IMR-90 (cell line): ENCODE measurements around the gene PEX14. TPM values are rescaled to one million over a fixed set of nuclear protein-coding genes. Genes with fewer than 3 reads are reported as not detected.

Experiments
- ATAC-seq: fragments of 200-7000 bp; cut with Tn5 transposase; 2 replicates; pipeline ENCODE4 v1.9.1; 2020; ENCODE audit warnings: low read depth, mild to moderate bottlenecking, moderate library complexity
- BruUV-seq: library from RNA; stranded (reverse); fragments of 400-500 nt; replicated peaks from 2 replicates; lab custom pipeline; 2021; lab: Mats Ljungman, UMichigan
- CTCF ChIA-PET: fragments of 300-600 bp; formaldehyde crosslinking; extraction: SDS; loops from one replicate; lab custom pipeline; 2021; ENCODE audit warnings: antibody characterized with exemption; lab: Yijun Ruan, JAX
- POLR2A ChIA-PET: fragments of 300-600 bp; sonication (Branson Sonifier 250); formaldehyde crosslinking; loops from one replicate; lab custom pipeline; 2022; ENCODE audit warnings: antibody characterized with exemption; ENCODE audit not compliant: unreplicated experiment; lab: Charles Lee
- DNase-seq: peaks from one replicate; pipeline ENCODE4 v3.0.0; 2013
- H2AFZ ChIP-seq: replicated peaks from 2 replicates; pipeline ENCODE3; 2013; ENCODE audit warnings: low read length, mild to moderate bottlenecking; ENCODE audit not compliant: poor library complexity
- H2AK5ac ChIP-seq: 2 replicates; pipeline ENCODE4 v1.6.1; 2013; ENCODE audit warnings: low read depth, low read length, inconsistent platforms
- H2AK9ac ChIP-seq: replicated peaks from 2 replicates; pipeline ENCODE3; 2013; ENCODE audit warnings: mild to moderate bottlenecking, low read depth, low read length, moderate library complexity; ENCODE audit not compliant: poor library complexity
- H2BK120ac ChIP-seq: 2 replicates; pipeline ENCODE4 v1.6.1; 2013; ENCODE audit warnings: low read depth, low read length, inconsistent platforms
- H2BK15ac ChIP-seq: 3 replicates; pipeline ENCODE4 v1.6.1; 2013; ENCODE audit warnings: low read depth, low read length, inconsistent platforms
- H2BK20ac ChIP-seq: 2 replicates; pipeline ENCODE4 v1.6.1; 2013; ENCODE audit warnings: low read depth, mild to moderate bottlenecking, inconsistent platforms, low read length, moderate library complexity
- H2BK5ac ChIP-seq: 2 replicates; pipeline ENCODE4 v1.6.1; 2013; ENCODE audit warnings: mild to moderate bottlenecking, low read depth, low read length, inconsistent platforms; ENCODE audit not compliant: poor library complexity, severe bottlenecking
- H3K14ac ChIP-seq: replicated peaks from 2 replicates; pipeline ENCODE4 v1.6.1; 2013; ENCODE audit warnings: low read depth, low read length, inconsistent platforms
- H3K18ac ChIP-seq: 2 replicates; pipeline ENCODE4 v1.6.1; 2013; ENCODE audit warnings: low read depth, low read length, control low read depth
- H3K23ac ChIP-seq: 2 replicates; pipeline ENCODE4 v1.6.1; 2013; ENCODE audit warnings: low read depth, low read length, inconsistent platforms
- H3K27ac ChIP-seq: 2 replicates; pipeline ENCODE4 v1.5.1; 2013; ENCODE audit warnings: mild to moderate bottlenecking, control low read depth, low read length; ENCODE audit not compliant: insufficient read depth
- H3K27me3 ChIP-seq: 2 replicates; pipeline ENCODE4 v1.6.1; 2013; ENCODE audit warnings: low read length; ENCODE audit not compliant: control insufficient read depth, insufficient read depth
- H3K36me3 ChIP-seq: 2 replicates; pipeline ENCODE4 v1.6.1; 2013; ENCODE audit warnings: low read length, mixed read lengths; ENCODE audit not compliant: control insufficient read depth, insufficient read depth
- H3K4ac ChIP-seq: 2 replicates; pipeline ENCODE4 v1.6.1; 2013; ENCODE audit warnings: low read depth, low read length, inconsistent platforms
- H3K4me1 ChIP-seq: 2 replicates; pipeline ENCODE4 v1.6.1; 2013; ENCODE audit warnings: low read length, mixed read lengths; ENCODE audit not compliant: control insufficient read depth, insufficient read depth
- H3K4me2 ChIP-seq: 2 replicates; pipeline ENCODE4 v1.6.1; 2013; ENCODE audit warnings: low read depth, mild to moderate bottlenecking, control low read depth, low read length, moderate library complexity
- H3K4me3 ChIP-seq: 2 replicates; pipeline ENCODE4 v1.5.1; 2013; ENCODE audit warnings: low read depth, mild to moderate bottlenecking, control low read depth, low read length, moderate library complexity; ENCODE audit not compliant: insufficient read depth
- H3K56ac ChIP-seq: 2 replicates; pipeline ENCODE4 v1.6.1; 2013; ENCODE audit warnings: low read length, inconsistent platforms; ENCODE audit not compliant: insufficient read depth; ENCODE audit errors: extremely low read depth
- H3K79me1 ChIP-seq, 2 experiments: 2 replicates each; pipeline ENCODE4 v1.6.1; 2013; ENCODE audit warnings: low read length in 2 of 2, inconsistent platforms in 1 of 2, low read depth in 1 of 2
- H3K9ac ChIP-seq: 2 replicates; pipeline ENCODE4 v1.6.1; 2013; ENCODE audit warnings: low read depth, low read length, control low read depth
- H3K9me1 ChIP-seq: 2 replicates; pipeline ENCODE4 v1.6.1; 2013; ENCODE audit warnings: low read length, inconsistent platforms; ENCODE audit not compliant: insufficient read depth
- H3K9me3 ChIP-seq: 2 replicates; pipeline ENCODE4 v1.6.1; 2013; ENCODE audit warnings: low read length; ENCODE audit not compliant: control insufficient read depth, insufficient read depth
- H4K20me1 ChIP-seq: 2 replicates; pipeline ENCODE4 v1.6.1; 2013; ENCODE audit warnings: low read length, inconsistent platforms; ENCODE audit not compliant: insufficient read depth
- H4K5ac ChIP-seq: 2 replicates; pipeline ENCODE4 v1.6.1; 2013; ENCODE audit warnings: mild to moderate bottlenecking, low read depth, low read length, control low read depth
- H4K8ac ChIP-seq, 2 experiments: 2 replicates each; pipeline ENCODE4 v1.6.1; 2013; ENCODE audit warnings: low read depth in 2 of 2, low read length in 2 of 2, control low read depth in 1 of 2, inconsistent platforms in 1 of 2
- H4K91ac ChIP-seq: 2 replicates; pipeline ENCODE4 v1.6.1; 2013; ENCODE audit warnings: low read depth, low read length, inconsistent platforms; ENCODE audit not compliant: insufficient read depth
- BHLHE40 ChIP-seq: fragments of 150-350 bp; IDR thresholded peaks from 2 replicates; pipeline ENCODE4 v1.6.1; 2016; ENCODE audit warnings: mild to moderate bottlenecking, low read depth, low read length
- CEBPB ChIP-seq: IDR thresholded peaks from 2 replicates; pipeline ENCODE4 v1.6.1; 2012; ENCODE audit warnings: low read depth, low read length, improper control_type of control experiment
- CHD1 ChIP-seq: IDR thresholded peaks from 2 replicates; pipeline ENCODE4 v1.6.1; 2012; ENCODE audit warnings: low read depth, low read length, improper control_type of control experiment
- CTCF ChIP-seq: conservative IDR thresholded peaks from 2 replicates; pipeline ENCODE4 v1.5.1; 2012; ENCODE audit warnings: mild to moderate bottlenecking, low read depth, low read length, improper control_type of control experiment
- ELK1 ChIP-seq: fragments of 150-350 bp; IDR thresholded peaks from 2 replicates; pipeline ENCODE4 v1.6.1; 2016; ENCODE audit warnings: low read depth, mild to moderate bottlenecking, low read length, moderate library complexity, borderline replicate concordance
- FOS ChIP-seq: fragments of 150-350 bp; IDR thresholded peaks from 2 replicates; pipeline ENCODE4 v1.6.1; 2016; ENCODE audit warnings: low read depth, low read length
- MAFK ChIP-seq: IDR thresholded peaks from 2 replicates; pipeline ENCODE4 v1.6.1; 2012; ENCODE audit warnings: low read depth, low read length, improper control_type of control experiment
- MAZ ChIP-seq: IDR thresholded peaks from 2 replicates; pipeline ENCODE4 v1.6.1; 2012; ENCODE audit warnings: low read depth, mild to moderate bottlenecking, low read length, improper control_type of control experiment, moderate library complexity, borderline replicate concordance
- MXI1 ChIP-seq: IDR thresholded peaks from 2 replicates; pipeline ENCODE4 v1.6.1; 2012; ENCODE audit warnings: low read depth, mild to moderate bottlenecking, low read length, moderate library complexity, borderline replicate concordance
- NFE2L2 ChIP-seq: fragments of 150-350 bp; IDR thresholded peaks from 2 replicates; pipeline ENCODE4 v1.6.1; 2016; ENCODE audit warnings: low read depth, mild to moderate bottlenecking, low read length
- POLR2A ChIP-seq: IDR thresholded peaks from 2 replicates; pipeline ENCODE4 v1.6.1; 2012; ENCODE audit warnings: mild to moderate bottlenecking, low read depth, low read length
- RAD21 ChIP-seq: IDR thresholded peaks from 2 replicates; pipeline ENCODE4 v1.6.1; 2012; ENCODE audit warnings: low read length, improper control_type of control experiment
- RCOR1 ChIP-seq: IDR thresholded peaks from 2 replicates; pipeline ENCODE4 v1.6.1; 2012; ENCODE audit warnings: mild to moderate bottlenecking, low read length, improper control_type of control experiment; ENCODE audit not compliant: insufficient replicate concordance
- RFX5 ChIP-seq: IDR thresholded peaks from 2 replicates; pipeline ENCODE4 v1.8.0; 2012; ENCODE audit warnings: low read depth, mild to moderate bottlenecking, low read length, moderate library complexity
- SMC3 ChIP-seq: fragments of 150-350 bp; IDR thresholded peaks from 2 replicates; pipeline ENCODE4 v1.6.1; 2016; ENCODE audit warnings: low read depth, mild to moderate bottlenecking, antibody characterized with exemption, low read length, moderate library complexity
- USF2 ChIP-seq: fragments of 150-350 bp; IDR thresholded peaks from 2 replicates; pipeline ENCODE4 v1.6.1; 2017; ENCODE audit warnings: mild to moderate bottlenecking, antibody characterized with exemption, low read length, low read depth
- WGBS, 2 experiments: methylation state at CpG; one replicate each; pipeline versions ENCODE4 v1.1.5 to v1.1.7; 2013; ENCODE audit warnings: missing lambda C conversion rate in 2 of 2; ENCODE audit not compliant: insufficient read length in 1 of 2; ENCODE audit errors: extremely low coverage in 2 of 2; 5-methylcytosine and 5-hydroxymethylcytosine counted together
- dilution Hi-C: fragments of 300-500 bp; cut with HindIII; formaldehyde crosslinking; loops from one replicate; pipeline ENCODE4 v1.14.3; 2018; ENCODE audit warnings: low sequenced_read_pairs; ENCODE audit not compliant: unreplicated experiment
- in situ Hi-C: fragments of 300-500 bp; cut with MboI; formaldehyde crosslinking; loops from 3 replicates; pipeline ENCODE4 v1.14.3; 2019; ENCODE audit warnings: low sequenced_read_pairs, inconsistent platforms, mixed read lengths
- intact Hi-C: fragments of 100-400 bp; cut with micrococcal nuclease; formaldehyde crosslinking; loops from 2 replicates; pipeline ENCODE4 v1.10.0; 2022
- polyA plus RNA-seq, 3 experiments: library from polyadenylated mRNA; depleted of rRNA; stranded (reverse); fragments of >200 nt; gene quantifications; 2 replicates each; pipeline ENCODE4 v1.2.3, GENCODE V29; 2012; ENCODE audit warnings: low replicate concordance in 1 of 3
- total RNA-seq: library from RNA; depleted of rRNA; stranded (reverse); fragments of >200 nt; gene quantifications from 2 replicates; pipeline ENCODE4 v1.2.3, GENCODE V29; 2012

PEX14 gene
- total and polyA plus RNA-seq, 2 of the 4 experiments (the other 2 are of a cell fraction), result 9.5 to 22.5 TPM

GRCh38 chr1:10429868-10430215, 44.9 kb upstream of the PEX14 start:
- BruUV-seq, result no TSS peak
- H4K5ac ChIP-seq, result peak overlapping the region; percentile 87
- peaks cover 4% of the 10 kb centered on the region for H3K9me1 ChIP-seq
- H3K23ac ChIP-seq, result peak overlapping the region; percentile 92
- H3K56ac ChIP-seq, result no peak overlapping the region
- H3K18ac ChIP-seq, result peak overlapping the region; percentile 36; the same call in 1 of the 2 replicates
- no peaks in the 10 kb centered on the region for H4K20me1 ChIP-seq
- no peak for TF ChIP-seq CEBPB
- no peak for TF ChIP-seq SMC3
- TF ChIP-seq RAD21, result no peak
- no peak for TF ChIP-seq USF2
- TF ChIP-seq NFE2L2, result no peak
- no peak for TF ChIP-seq ELK1
- TF ChIP-seq CTCF, result no peak
- no peak for TF ChIP-seq BHLHE40
- no peak for TF ChIP-seq MXI1
- TF ChIP-seq RCOR1, result no peak
- no peak for TF ChIP-seq RFX5
- TF ChIP-seq FOS, result no peak
- TF ChIP-seq MAFK, result no peak
- no peak for TF ChIP-seq POLR2A
- TF ChIP-seq MAZ, result no peak
- TF ChIP-seq CHD1, result no peak
- H2AK9ac ChIP-seq, result peak overlapping the region; percentile 94
- H4K8ac ChIP-seq, result peak overlapping the region; percentile 79 to 96
- peak overlapping the region; percentile 74 for H2AK5ac ChIP-seq
- H3K4ac ChIP-seq, result peak overlapping the region; percentile 79
- H3K9me3 ChIP-seq, result no peaks in the 10 kb centered on the region
- ChIA-PET POLR2A (no interaction called here), CTCF (interaction anchor here (0.9 to 1.9 kb wide), 7 partner anchors 30 to 64 kb away, joined by 3 to 12 read pairs (median 3); no protein-coding TSS in a partner anchor)
- H3K4me2 ChIP-seq, result peak overlapping the region; percentile 99
- 0 out of 2 replicates have a peak, but pooled peaks cover 2% of the 10 kb centered on the region for H3K36me3 ChIP-seq
- H3K79me1 ChIP-seq, result peaks cover 7 to 24% of the 10 kb centered on the region in 2 experiments; a peak in 3 of 4 replicates
- DNase-seq, result peak; percentile 17
- peak overlapping the region; percentile 76 for H3K4me3 ChIP-seq
- peak overlapping the region; percentile 27 for H2BK5ac ChIP-seq
- H3K27ac ChIP-seq, result peak overlapping the region; percentile 55; the same call in 1 of the 2 replicates
- in situ Hi-C loops (no loop called here), intact Hi-C loops (loop anchor here (1.0 to 10.0 kb wide), 4 partner anchors 64 to 555 kb away; partner anchors contain the start of genes LZIC, NMNAT1 and UBE4B), dilution Hi-C loops (no loop called here)
- H4K91ac ChIP-seq, result no peak overlapping the region; the same call in 1 of the 2 replicates
- no peak overlapping the region for H2BK20ac ChIP-seq
- peak overlapping the region; percentile 100 for H2AFZ ChIP-seq
- peak overlapping the region; percentile 78 for H3K9ac ChIP-seq
- H2BK15ac ChIP-seq, result no peak overlapping the region; the same call in 2 of the 3 replicates
- no peak for ATAC-seq
- H3K4me1 ChIP-seq, result peaks cover 2% of the 10 kb centered on the region; the same call in 1 of the 2 replicates
- H3K27me3 ChIP-seq, result no peaks in the 10 kb centered on the region
- peak overlapping the region; percentile 35; the same call in 1 of the 2 replicates for H2BK120ac ChIP-seq
- H3K14ac ChIP-seq, result peak overlapping the region; percentile 88
- 47% methylated on average over 7 of the region's 16 CpGs; no CpG with 5 or more reads in 1 of the 2 experiments for WGBS, 2 experiments
